ENCODE measurements around the gene GPR17. TPM values are rescaled to one million over a fixed set of nuclear protein-coding genes. Genes with fewer than 3 reads are reported as not detected.

The GPR17 gene
- total RNA-seq, 4 donors from 2014 or later: not detected

DNA sequence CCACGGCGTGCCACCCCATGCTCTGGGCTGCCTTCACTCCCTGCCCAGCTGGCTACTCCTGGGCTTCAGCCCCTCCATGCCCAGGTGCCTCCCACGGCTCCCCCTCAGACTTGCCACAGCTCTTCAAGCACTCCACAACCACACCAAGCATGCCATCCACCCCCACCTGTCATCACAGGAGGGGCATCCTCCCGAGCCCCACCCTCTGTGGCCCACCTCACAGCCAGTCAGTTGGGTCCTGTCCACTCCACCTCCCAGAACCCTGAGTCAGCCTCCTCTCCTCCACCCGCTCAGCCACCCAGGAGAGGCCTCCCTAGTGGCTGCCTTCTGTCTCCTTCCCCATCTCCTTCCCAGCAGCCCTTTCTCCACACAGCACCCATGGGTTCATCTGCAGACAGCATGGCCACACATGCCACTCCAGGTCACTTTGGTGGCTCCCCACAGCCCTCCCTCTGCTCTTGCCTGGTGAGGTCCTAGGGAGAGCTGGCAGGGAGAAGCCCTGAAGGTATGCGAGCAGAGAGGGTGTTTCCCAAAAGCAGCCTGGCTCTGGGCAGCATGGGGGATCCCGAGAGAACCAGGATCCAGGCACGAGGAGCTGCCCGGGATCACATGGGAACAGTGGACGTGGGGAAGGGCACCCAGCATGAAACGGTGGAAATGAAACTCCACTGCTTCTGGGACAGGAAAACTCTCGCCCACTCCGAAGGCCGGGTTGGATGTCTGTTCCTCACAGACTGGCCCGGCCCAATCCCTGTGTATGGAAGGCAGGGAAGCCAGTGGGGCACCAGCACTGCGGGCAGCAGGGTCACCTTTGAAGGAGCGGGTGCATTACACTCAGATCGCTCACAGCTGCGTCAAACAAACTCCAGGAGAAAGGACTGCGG lies 26.6 kb downstream of the GPR17 start:
- no peaks in the 10 kb centered on the region for H3K36me3 ChIP-seq
- H3K4me1 ChIP-seq: peaks cover 0 to 16% (median 9%) of the 10 kb centered on the region in 4 donors
- H3K9me3 ChIP-seq: no peaks in the 10 kb centered on the region
- no peak for TF ChIP-seq POLR2A (IDR thresholded peaks at IDR 0.05)
- TF ChIP-seq, protein P1, sequence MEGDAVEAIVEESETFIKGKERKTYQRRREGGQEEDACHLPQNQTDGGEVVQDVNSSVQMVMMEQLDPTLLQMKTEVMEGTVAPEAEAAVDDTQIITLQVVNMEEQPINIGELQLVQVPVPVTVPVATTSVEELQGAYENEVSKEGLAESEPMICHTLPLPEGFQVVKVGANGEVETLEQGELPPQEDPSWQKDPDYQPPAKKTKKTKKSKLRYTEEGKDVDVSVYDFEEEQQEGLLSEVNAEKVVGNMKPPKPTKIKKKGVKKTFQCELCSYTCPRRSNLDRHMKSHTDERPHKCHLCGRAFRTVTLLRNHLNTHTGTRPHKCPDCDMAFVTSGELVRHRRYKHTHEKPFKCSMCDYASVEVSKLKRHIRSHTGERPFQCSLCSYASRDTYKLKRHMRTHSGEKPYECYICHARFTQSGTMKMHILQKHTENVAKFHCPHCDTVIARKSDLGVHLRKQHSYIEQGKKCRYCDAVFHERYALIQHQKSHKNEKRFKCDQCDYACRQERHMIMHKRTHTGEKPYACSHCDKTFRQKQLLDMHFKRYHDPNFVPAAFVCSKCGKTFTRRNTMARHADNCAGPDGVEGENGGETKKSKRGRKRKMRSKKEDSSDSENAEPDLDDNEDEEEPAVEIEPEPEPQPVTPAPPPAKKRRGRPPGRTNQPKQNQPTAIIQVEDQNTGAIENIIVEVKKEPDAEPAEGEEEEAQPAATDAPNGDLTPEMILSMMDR (IDR thresholded peaks at IDR 0.05): no peak
- peak overlapping the region in 1 of 4 donors; percentile 51 for H3K4me3 ChIP-seq
- H3K27me3 ChIP-seq: peaks cover 0 to 5% of the 10 kb centered on the region in 2 donors
- DNase-seq: peak in 1 of 3 donors; percentile 42
- peak overlapping the region in 2 of 4 donors; percentile 30 to 77 for H3K27ac ChIP-seq

DNA sequence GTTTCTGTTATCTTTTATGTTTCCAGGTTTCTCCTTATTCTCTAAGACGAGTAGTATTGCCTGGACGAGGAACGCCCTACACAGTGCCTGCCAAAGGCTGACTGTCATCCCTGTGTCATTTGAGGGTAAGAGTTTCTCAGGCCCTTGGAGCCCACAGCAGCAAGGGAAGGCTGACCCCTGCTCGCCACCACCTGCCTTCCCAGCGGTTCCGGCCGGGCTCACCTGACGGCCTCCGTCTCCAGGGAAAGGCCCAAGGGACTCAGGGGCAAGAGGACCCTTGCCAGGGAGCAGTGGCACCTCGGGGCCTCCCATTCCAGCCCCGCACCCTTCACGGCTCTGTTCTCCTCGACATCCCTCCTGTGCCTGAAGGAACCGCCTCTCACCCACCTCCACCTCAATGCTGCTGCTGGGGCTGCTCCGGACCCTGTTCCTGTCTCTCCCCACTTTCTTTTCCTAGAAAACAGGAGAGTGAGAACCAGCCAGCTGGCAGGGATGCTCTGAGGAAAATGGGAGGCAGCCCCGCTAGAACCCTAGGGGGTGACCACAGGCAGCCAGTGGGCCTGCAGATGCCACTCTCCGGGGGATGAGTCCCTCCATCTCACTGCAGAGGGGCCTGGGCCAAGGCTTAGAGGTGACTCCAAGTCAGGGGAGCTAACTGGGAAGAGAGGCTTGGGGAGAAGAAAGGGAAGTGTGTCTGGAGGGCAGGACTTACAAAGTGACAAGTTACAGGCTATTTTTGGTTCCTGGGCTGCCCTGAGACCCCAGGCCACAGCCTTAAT lies 27.5 kb downstream of the GPR17 start:
- Histone ChIP-seq H3K27ac (peak overlapping the region in 3 of 4 donors; percentile 68 to 77 (median 71)), H3K36me3 (no peaks in the 10 kb centered on the region), H3K4me1 (peaks cover 0 to 16% (median 9%) of the 10 kb centered on the region in 4 donors), H3K4me3 (peak overlapping the region in 3 of 4 donors; percentile 45 to 58 (median 51)), H3K9me3 (no peaks in the 10 kb centered on the region), H3K27me3 (peaks cover 0 to 5% of the 10 kb centered on the region in 2 donors)
- DNase-seq: peak in 1 of 3 donors; percentile 41
- TF ChIP-seq, protein P1 (IDR thresholded peaks at IDR 0.05): no peak
- TF ChIP-seq POLR2A (IDR thresholded peaks at IDR 0.05): no peak

DNA sequence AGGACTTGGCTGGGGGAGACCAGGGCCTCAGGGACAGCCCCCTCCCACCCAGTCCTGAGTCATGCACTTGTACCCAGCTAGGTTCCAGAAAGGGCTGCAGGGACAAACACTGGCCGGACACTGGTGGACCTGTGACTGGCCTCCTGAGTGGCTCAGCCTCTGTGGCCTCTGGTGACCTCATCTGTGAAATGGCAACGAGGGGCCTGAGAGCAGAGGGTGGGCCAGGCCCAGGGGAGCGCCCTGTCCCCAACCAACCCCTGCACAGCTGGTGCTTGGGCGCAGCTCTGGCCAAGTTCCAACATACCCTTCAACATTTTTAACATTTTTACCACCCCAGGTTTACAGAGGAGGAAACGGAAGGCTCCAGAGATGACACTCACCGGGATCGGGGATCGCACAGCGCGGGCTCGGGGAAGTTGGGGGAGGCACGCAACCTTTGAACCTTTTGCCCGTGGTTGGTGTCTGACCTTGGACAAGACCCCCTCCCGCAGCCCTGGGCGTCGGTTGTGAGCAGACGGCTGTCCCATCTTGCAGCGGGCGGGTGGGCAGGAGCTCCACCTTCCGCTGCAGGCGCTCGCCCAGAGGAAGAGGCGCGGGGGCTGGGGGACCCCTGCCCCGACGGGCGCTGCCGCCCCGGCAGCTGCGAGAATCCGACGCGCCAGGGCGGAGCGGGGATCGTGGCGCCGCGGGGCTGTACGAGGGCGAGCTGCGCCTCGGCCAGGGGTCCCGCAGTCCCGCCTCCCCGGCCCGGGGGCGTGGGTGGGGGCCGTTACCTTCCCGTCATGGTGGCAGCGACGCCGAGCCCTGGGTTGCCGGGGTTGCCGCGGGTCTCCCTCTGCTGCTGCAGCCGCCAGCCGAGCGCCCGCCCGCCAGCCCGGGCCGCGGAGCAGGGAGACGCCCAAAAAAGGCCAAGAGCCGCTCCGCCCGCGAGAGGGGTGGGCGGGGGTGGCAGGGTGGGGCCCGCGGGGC lies 28.6 kb downstream of the GPR17 start:
- DNase-seq: peak in 2 of 3 donors; percentile 47 to 57
- TF ChIP-seq, protein P1 (IDR thresholded peaks at IDR 0.05): no peak
- TF ChIP-seq POLR2A (IDR thresholded peaks at IDR 0.05): no peak
- H3K4me3 ChIP-seq: peak overlapping the region; percentile 45 to 58 (median 51)
- H3K36me3 ChIP-seq: no peaks in the 10 kb centered on the region
- peak overlapping the region; percentile 58 to 77 (median 70) for H3K27ac ChIP-seq
- H3K9me3 ChIP-seq: no peaks in the 10 kb centered on the region
- peaks cover 0 to 5% of the 10 kb centered on the region in 2 donors for H3K27me3 ChIP-seq
- H3K4me1 ChIP-seq: peaks cover 0 to 16% (median 9%) of the 10 kb centered on the region in 4 donors

DNA sequence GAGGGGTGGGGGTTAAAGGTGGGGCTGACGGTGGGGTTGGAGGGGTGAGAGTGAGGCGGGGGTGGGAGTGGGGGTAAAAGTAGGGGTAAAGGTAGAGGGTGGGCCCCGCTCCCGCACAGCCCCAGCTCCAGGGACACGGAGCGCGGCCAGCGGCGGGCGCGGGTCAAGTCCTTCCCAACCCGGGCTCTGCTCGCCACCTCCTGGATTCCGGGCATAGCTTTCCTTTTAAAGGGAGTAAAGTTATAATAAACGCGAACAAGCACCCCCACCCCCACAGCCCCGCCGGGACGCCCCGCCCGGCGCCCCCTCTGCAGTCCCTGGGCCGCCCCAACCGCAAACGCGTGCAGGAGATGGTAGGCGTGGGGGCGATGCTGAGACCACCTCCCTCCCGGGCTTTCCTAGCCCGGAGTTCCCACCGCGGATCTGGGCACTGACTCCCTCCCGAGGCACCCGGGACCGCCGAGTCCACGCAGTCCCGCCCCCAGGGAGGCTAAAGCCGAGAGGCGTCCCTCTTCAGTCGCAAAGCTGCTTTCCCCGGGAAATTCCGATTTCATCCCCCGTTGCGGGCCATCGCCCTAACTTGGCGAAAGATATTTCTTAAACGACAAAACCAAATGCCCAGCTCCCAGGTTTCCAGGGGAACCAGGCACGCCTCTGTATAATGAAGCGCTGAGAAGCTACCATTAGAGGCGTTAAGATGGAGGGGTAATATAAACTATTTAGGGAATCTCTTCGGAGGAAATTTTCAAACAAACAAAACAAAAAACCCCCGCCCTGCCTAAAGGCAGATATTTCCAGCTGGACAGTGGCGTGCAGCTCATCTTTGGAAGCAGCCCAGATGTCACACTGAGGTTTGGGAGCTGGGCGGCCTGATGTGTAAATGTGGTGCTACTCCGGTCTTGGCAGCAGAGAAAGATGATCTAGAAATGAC lies 29.6 kb downstream of the GPR17 start, which contains the start of gene LIMS2:
Gene LIMS2 (minus strand): TSS at position 200 of the 931 bp plus-strand sequence. CDS start 506 bp downstream, outside the sequence.
- Histone ChIP-seq H3K4me3 (peak within 1 kb of the TSS; percentile 45 to 58 (median 51)), H3K27ac (peak within 1 kb of the TSS; percentile 58 to 77 (median 70)), H3K4me1 (peaks cover 0 to 16% (median 9%) of the 10 kb centered on the region in 4 donors), H3K36me3 (no peaks in the 10 kb centered on the region), H3K27me3 (peaks cover 0 to 5% of the 10 kb centered on the region in 2 donors), H3K9me3 (no peaks in the 10 kb centered on the region)
- no peak for TF ChIP-seq POLR2A (IDR thresholded peaks at IDR 0.05)
- TF ChIP-seq, protein P1 (IDR thresholded peaks at IDR 0.05): no peak
- DNase-seq: peak in 1 of 3 donors; percentile 51
